Suppressor macrophage treated with lipopolysaccharide for 1 hour (primary cell): ENCODE results near the gene LENG9.

Experiments used
- DNase-seq, 3 donors: peaks; one replicate each; pipeline ENCODE4 v3.0.0-alpha.2; 2020 to 2022

The LENG9 gene

DNA sequence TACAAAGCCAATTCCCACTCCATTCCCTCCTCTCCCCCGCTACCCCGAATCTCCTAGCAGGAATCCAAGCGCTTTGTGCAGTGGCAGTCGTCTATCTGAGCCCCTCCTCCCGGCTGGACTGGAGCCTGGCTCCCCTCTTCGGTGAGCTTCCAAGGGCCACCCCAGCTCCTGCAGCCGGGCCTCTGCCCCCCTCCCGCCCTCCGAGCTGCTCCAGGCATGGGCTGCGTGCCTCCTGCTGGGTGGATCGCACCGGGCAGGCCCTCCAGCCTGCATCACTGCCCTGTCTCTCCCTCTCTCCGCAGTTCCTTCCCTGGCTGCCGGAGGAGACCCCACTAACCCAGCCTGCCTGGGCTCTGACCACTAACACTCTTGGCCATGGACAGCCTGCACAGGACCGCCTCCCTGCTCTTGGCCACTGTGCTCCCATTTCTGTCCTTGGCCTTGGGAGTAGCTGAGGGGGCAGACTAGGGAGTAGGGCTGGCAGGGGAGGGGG is 27.5 kb downstream of the LENG9 start:
- DNase-seq = no peak

DNA sequence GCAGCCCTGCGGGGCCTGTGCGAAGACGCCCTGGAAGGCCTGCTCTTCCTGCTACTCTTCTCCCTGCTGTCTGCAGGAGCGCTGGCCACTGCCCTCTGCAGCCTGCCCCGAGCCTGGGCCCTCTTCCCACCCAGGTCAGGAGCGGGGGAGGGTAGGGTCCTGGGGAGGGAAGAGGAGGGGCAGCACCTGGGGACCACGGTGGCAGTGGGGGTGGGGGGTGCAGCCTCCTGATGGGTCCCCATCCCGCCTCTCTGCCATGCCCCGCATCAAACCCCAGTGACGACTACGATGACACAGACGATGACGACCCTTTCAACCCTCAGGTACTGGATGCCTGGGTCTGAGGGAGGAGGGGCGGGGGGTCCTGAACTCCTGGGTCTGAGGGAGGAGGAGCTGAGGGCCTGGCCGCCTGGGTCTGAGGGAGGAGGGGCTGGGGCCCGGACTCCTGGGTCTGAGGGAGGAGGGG is 28.0 kb downstream of the LENG9 start:
- DNase-seq = no peak

- DNase-seq = no peak
These were observed 28.7 kb downstream of the LENG9 start for GRCh38 chr19:54434873-54435214.

DNA sequence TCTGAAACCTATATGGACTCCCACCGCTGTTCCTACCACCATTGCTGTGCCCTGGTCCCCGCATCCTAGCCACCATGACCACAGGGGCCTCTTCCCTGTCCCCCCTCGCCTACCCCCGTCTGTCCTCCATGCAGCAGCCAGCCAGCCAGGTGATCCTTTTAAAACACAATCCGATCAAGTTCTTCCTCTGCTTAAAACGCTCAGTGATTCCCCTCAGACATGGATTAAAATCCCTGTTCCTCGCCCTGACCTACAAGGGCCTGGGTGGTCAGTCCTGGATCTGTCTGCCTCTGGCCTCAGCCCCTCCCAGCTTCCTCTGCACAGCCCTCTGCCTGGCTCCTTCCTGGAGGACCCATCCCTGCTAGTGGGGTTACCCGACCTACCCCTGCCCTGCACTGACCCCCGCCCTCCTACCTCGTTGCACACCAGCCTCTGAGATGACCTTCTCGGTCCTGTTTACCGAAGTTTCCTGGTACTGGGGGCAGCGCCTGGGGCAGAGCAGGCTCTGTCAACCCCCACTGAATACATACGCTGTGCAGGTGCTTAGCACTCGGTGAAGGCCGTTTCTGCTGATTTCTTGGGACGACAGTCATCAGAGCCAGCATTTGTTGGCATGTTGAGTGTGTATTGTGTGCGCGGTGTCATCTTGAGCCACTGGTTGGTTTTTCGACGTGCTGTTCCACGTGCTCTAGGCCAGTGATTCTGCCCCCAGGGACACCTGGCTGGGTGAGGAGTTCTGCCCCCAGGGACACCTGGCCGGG is 29.3 kb downstream of the LENG9 start:
- no peak for DNase-seq

DNA sequence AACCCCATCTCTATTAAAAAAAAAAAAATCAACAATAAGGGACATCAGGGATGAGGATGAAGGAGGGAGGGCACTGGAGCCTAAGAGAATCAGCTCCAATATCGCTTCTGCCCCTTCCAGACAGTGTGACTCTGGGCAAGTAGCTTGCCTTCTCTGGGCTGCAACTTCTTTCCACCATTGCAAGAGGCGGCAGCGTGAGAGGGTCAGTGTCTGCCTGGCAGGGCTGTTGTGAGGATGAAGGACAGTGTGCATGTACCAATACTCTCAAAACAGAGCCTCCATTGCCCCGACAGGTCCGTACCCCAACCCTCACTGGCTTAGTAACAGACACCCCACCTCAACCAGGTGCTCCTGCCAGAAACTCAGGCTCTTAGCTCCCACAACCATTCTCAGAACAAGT is 29.9 kb downstream of the LENG9 start:
- no peak for DNase-seq

DNA sequence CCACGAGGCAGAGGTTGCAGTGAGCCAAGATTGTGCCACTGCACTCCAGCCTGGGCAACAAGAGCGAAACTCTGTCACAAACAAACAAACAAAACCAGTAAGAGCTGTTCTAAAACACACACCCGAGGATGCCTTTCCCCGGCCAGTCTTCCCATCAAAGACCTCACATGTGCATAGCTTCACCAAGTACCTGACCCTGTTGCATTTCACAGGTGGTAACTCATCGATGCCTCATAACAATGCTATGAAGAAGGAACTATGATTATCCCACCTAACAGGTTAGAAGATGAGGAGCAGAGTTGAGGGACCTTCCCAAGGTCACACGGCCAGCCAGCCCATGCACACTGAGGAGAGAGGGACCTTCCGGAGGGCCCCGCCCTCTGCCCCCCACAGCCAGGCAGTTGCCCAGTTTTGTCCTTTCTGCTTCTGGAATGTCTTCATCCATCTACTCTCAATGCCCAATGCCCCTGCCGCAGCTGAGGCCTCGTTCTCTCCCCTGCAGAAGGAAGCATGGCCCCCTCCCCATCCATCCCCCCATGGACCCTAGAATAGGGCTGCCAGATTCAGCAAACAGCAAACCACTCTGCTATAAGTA is 31.3 kb downstream of the LENG9 start:
- DNase-seq = no peak

- DNase-seq = no peak
These were observed 32.2 kb downstream of the LENG9 start for GRCh38 chr19:54431255-54431838.

GRCh38 chr19:54430306-54431254 is 33.0 kb downstream of the LENG9 start:
- peak; percentile 43 to 79 (median 57) for DNase-seq

GRCh38 chr19:54429545-54430227 is 33.9 kb downstream of the LENG9 start:
- DNase-seq = no peak

GRCh38 chr19:54429176-54429495 is 34.4 kb downstream of the LENG9 start:
- DNase-seq = no peak

GRCh38 chr19:54428323-54429175 is 35.0 kb downstream of the LENG9 start:
- no peak for DNase-seq

DNA sequence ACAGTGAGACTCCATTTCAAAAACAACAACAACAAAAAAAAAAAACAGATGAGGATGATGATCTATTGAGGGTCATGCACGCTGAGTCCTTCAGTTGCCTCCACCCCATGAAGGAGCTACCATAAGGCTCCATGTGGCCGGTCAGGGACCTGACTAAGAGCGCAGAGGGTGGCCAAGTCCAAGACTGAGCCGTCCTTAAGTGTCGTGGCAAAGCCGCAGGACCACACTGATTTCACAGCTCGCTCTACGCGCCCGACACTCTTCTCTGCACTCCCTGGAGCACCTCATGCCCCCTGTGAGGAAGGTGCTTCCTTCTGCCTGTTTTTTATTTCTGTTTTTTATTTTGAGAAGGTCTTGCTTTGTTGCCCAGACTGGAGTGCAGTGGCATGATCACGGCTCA is 36.0 kb downstream of the LENG9 start:
- no peak for DNase-seq

GRCh38 chr19:54426291-54426931 is 37.2 kb downstream of the LENG9 start:
- DNase-seq = no peak

DNA sequence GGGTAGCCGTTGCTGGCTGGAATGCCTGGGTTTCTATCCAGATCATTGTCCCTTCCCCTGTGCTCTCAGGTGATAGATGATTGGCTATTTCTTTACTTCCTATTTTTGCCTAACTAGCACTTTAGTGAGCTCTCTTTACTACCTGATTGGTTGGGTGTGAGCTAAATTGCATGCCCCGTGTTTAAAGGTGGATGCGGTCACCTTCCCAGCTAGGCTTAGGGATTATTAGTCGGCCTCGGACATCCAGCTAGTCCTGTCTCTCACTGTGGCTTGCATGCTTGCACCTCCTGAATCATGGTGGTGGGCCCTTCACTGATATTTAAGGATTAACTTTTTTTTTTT is 38.2 kb downstream of the LENG9 start:
- no peak for DNase-seq

GRCh38 chr19:54424660-54425381 is 38.8 kb downstream of the LENG9 start:
- no peak for DNase-seq

DNA sequence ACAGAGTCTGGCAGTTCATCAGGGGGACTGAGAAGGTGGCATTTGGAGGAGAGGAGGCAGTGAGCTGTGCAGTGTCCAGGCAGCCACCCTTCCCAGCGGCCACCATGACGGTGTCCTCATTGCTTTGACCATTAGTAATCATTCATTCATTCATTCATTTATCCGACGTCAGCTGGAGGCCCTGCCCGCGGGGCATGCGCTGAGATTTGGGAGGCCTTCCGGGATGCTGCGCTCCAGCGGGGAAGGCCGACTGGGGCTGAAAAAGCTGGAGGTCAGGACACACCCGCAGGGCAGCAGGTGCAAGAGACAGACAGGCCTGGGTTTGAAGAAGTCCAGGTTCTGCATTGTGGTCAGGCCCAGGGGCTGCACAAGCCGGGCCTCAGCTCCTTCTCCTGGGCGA is 39.4 kb downstream of the LENG9 start:
- no peak for DNase-seq

- no peak for DNase-seq
These were observed 41.4 kb downstream of the LENG9 start for GRCh38 chr19:54422136-54422535.

GRCh38 chr19:54421521-54421920 is 42.1 kb downstream of the LENG9 start:
- no peak for DNase-seq

DNA sequence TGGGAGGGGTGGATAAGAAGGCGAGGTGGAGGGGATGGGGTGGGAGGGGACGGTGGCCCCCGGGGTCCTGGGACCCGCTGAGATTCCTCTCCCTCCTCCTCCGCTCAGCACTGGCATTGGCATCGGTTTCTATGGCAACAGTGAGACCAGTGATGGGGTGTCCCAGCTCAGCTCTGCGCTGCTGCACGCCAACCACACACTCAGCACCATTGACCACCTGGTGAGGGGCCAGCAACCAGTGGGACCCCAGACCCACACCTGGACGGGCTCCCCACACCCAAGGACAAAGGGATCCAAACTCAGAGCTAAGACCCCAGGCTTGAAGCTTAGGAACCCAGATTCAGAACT is 42.4 kb downstream of the LENG9 start:
- no peak for DNase-seq

DNA sequence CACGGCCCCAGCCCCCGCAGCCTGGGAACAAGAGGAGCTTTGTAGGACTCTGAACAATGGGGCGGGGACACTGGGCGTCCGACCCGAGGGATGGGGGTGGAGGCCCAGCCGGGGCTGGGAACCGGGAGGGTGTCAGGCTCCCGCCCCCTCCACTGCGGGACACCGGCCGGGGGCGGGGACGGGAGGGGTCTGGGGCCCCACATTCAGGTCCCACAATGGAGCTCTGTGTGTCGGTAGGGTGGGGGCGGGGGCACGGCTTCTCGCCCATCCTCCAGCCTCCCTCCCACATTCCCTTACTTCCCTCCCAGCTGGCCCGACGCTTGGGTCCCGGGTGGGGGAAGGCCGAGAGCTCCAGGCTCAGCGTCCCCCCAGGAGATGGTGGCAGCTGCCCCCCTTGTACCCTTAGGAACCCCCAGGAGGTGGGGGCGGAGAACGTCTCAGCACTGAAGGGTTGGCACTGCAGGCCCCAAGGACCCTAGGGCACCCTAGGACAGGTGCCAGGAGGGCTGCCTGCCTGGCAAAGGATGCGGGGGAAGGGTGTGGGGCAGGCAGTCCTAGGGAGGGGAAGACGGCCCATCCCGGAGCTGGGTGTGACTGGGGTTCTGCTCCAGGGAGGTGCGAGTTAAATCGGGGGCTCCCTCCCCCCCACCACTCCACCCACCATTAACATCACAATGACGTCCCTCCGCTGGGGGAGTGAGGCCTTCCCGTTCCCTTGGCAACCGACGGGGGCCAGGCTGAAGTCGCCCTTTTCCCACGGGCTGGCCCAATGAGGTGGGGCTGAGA is 43.0 kb downstream of the LENG9 start:
- DNase-seq = no peak
